NCI-H2107 (cell line): ENCODE results near the gene LPCAT3.

Source experiments
- DNase-seq: peaks from one replicate; lab custom pipeline; 2025; lab: John Stamatoyannopoulos, UW

The LPCAT3 gene

DNA sequence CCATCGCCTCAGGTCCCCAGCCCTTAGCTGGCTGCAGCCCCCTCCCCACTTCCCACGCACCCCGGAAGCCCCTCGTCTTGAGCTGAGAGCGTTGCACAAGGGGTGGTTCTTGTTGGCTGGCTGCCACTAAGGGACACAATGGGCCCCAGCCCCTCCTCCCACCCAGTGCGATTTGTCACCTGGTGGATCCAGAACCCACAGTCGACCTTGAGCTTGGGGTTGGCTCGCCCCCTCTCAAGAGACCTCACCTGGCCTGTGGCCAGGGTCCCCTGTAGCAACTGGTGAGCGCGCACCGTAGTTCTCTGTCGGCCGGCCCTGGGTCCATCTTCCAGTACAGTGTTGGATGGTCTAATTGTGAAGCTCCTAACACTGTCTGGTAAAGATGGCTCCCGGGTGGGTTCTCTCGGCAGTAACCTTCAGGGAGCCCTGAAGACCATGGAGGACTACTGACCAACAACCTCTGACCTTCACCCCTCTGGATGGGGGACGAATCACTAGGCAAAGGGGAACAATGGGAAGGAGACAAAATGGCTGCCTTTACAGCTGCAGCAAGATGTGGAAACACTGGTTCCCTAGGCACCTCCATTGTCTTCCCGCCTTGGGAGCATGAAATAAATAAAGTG lies 54.4 kb downstream of the LPCAT3 start:
- DNase-seq, result no peak

DNA sequence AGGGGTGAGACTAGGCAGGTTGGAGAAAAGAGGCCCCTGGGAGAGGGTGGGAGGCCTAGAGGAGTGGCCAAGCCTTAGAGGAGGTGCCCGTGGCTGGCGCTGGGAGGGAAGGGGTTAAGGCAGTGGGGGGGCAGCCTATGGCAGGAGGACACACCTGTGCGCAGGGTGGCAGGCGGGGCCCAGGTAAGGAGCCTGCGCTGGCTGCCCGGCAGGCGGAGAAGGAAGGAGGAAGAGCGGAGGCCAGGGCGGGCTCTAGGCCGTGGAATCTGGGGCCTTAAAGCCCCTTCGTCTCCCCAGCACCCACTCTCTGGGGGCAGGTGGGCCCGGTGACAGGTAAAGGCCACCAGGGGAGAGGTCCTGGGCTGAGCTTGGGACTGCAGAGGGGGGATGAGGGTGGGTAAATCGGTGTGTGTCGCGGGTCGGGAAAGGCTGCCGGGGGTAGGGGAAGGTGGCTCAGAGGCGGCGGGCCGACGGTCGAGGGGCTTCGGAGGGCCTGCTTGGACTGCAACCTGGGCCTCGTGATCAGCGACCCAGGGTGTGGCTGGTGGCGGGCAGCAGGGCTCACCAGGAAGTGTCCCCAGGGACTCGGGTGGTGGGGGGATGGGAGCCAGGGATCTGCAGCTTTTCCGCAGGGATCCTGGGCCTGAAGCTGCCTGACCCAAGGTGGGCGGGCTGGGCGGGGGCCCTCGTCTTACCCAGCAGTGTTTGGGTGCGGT lies 55.1 kb downstream of the LPCAT3 start:
- peak; percentile 93 for DNase-seq

DNA sequence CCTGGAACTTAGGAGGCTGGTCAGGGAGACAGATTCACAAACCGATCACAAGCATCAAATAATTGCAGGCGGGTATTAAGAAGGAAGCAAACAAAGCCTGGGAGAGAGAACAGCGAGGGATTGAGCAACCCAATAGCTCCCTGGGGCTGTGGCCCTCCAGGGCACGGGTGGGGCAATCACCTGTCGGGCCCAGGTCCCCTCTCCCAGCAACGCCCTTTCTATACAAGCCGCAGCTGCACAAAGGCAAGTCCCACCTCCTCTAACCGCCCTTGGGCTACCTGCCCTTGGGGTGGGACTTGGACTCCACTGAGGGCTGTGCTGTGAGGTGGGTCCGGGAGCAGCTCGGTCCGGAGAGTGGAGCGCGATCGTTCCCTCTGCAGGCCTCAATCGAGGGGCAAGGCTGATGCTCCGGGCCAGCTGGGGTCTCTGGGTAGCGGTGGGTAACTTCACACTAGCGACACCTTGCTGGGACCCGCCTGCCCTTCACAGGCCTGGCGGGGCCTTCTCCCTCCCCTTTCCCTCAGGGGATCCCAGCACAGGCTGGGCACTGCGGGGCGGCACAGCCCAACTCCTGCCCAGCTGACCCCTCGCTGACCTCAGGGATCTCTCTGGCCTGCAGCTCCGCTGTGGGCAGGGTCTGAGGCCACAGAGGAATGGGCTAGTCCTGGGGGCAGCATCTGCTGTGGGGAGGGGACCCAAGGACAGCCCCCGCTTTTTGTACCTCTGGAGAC lies 55.8 kb downstream of the LPCAT3 start:
- DNase-seq, result peak; percentile 82

DNA sequence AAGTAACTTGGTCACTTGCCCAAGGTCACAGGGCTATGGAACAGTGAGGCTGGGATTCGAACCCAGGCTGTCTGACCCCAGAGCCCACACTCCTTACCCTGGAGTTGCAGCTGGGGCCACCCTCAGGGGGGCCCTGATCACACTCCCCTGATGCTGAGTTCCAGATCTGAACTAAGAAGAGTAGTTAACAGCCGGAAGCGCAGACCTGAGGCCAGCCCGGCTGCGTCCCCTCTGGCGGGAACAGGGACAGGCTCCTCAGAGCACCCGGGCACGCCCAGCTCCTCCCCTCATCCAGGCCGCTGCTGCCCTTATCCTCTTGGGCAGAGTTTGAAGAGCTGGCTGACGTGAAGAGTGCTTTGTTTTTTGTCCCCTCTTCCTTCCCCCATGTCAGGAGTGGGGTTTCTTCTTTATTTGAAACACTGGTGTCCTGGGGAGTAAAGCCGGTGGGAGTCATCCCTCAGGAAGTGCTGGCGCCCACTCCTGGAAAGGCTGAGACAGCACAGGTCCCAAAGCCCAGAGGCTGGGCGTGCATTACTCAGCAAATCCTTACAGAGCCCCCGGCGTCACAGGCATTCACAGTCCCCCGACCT lies 56.5 kb downstream of the LPCAT3 start:
- peak; percentile 86 for DNase-seq

DNA sequence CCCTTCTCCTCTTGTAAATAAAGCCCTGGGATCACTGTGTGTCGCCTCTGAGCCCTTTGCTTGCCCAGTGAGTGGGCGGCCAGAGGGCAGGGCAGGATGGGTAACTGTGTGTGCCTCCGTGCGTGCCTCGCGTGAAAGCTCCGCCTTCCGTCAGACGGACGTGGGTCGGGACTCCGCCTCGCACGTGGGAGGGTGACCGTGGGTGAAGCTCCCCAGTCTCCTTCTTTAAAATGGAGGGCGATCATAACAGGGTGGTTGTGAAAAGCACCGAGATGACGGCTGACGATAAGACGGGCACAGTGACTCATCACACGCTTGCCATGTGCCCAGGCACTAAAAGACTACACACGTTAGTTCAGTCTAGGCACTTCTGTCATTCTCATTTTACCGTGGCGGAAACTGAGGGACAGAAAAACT lies 57.0 kb downstream of the LPCAT3 start:
- no peak for DNase-seq

DNA sequence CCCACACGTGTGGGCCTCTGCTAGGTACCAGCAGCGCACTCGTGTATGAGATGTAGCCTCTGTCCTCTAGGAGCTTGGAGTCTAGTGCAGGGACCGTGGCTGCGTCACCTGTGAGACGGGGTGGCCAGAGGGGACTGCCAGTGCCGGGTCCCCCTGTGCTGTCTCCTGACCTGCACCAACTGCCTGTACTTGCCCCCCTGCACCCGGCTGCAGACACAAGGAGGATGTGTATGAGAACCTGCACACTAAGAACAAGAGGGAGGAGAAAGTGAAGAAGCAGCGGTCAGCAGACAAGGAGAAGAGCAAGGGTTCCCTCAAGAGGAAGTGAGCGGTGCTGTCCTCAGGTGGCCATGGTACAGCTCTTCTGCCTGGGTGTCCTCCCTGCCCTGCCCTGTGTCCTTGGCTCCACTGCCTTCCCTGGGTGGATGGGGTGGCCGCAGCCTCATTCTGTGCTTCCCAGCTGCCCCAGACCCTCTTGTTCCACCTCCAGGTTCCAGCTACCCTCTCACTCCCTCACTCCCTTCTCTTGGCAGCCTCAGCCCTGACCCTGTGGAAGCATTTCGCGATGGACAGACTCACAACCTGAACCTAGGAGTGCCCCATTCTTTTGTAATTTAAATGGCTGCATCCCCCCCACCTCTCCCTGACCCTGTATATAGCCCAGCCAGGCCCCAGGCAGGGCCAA lies 57.5 kb downstream of the LPCAT3 start:
- no peak for DNase-seq

DNA sequence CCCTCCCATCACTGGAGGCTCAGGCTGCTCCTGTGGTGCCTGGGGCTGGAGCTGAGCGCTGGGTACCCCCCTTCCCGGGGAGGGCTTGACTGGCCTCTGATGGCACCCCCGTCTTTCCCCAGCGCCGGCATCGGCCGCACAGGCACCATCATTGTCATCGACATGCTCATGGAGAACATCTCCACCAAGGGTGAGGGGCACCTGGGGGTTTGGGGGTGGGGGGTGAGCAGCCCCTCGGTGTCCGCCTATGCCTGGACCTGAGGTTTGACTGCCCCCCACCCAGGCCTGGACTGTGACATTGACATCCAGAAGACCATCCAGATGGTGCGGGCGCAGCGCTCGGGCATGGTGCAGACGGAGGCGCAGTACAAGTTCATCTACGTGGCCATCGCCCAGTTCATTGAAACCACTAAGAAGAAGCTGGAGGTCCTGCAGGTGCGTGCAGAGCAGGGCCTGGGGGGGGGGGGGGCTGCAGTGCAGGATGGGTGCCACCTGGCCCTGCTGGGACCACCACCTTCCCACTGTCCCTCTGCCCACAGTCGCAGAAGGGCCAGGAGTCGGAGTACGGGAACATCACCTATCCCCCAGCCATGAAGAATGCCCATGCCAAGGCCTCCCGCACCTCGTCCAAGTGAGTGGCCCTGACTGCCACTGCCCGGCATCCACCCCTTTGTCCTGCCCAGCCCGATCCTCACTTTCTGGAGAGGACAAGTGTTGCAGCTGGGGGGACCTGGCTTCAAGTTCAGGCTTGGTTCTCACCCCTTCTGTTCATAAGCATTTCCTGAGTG lies 58.3 kb downstream of the LPCAT3 start:
- no peak for DNase-seq

DNA sequence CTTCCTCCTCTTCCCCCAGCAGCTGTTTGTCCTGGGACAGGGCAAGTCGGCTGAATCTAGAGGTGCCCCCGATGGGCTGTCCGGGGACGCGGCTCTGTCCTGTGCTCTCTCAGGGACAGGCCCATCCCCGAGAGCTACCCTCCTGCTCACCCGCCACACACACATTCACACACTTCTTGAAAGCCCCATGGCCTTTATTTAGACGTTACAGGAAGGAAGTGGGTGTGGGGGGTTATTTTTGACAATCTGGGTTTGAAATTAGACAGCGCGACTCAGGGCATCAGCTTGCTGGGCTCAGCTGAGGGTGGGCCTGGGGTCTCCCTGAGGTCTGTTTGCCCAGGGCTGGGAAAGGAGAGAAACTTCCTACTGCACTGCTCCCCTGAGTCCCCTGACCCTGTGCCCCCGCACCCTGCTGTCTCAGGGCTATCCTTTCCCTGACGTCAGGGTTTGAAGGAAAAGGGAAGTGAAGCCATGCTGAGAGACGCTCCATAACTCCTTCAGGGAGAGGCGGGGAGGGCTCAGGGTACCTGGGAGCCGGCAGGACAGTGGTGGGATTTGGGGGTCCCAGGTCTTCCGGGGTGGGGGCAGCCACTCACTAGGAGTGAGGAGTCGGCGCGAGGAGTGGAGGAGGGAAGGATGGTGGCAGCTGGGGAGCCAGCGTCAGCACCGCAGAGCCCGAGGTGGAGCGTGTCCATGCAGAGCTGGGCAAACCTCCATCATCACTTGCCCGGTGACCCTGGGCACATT lies 59.0 kb downstream of the LPCAT3 start:
- no peak for DNase-seq

DNA sequence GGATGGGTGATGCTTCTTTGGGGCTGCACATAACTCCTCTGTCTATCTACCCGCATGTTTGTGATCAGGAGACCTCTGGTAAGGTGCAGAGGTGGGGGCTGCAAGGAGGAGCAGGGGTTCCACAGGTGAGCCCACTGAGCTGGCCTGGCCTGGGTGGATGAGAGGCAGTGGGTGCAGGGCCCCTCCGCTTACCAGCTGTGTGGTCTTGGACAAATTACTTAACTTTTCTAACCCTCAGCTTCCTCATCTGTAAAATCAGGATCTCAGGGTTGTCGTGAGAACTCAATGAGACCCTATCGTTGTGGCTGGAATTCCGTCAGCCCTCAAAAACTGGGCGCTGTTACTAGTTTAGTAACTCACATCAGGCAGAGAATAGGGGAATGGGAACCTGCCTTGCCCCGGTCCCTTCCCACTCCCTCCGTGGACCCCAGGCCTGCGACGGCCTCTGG lies 59.6 kb downstream of the LPCAT3 start:
- DNase-seq, result no peak

DNA sequence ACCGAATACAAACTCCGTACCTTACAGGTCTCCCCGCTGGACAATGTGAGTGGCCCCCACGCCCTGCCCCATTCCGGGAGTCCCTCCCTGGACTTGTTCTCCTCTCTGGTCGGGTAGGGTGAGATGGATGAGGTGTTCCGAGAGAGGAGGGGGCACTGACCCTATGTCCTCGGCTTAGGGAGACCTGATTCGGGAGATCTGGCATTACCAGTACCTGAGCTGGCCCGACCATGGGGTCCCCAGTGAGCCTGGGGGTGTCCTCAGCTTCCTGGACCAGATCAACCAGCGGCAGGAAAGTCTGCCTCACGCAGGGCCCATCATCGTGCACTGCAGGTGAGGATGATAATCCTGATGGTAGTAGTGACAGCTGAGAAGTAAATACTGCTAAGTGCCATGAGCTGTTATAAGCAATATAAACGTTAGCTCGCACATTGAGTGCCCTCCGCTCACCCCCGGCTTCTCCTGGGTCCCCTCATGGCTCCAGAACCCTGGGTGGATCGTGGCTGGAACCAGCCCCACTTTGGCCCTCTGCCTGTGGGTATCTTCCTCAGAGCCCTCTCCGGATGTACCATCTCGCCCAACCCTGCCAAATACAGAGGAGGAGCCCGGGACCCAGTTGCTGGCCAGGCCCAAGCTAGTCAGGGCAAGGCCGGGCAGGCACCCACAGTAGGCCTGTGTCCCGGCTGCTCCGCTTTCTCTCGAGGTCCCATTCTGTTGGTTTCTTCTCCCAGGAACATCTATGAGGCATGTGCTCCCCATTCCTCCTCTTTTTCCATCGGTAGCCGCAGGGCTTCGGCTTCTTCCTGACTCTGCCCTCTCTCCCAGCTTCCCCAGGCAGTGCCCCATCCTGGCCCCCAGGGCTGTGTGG lies 60.3 kb downstream of the LPCAT3 start:
- DNase-seq, result no peak

DNA sequence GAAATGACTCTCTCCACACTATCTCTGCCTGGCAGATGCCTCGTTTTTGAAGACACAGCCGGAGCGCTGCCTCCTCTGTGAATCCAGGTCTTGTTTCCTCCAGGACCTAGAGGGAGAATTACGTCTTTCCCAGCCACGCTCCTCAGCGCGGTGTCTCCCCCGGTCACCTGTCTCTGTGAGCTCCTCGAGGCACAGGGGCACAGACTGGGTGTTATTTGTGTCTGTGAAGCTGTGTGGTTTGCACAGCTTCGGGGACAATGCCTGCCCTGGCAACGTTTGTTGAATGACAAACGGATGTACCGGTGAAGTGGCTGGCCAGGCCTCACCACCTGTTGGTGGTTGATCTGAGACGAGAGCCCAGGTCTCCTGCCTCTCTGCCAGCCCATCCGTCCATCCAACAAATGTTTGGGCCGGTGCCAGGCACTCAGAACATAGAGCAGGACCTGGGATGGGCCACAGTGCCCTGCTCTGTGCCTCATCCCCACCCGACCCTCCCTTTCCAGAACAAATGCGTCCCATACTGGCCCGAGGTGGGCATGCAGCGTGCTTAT lies 61.0 kb downstream of the LPCAT3 start:
- DNase-seq, result no peak

DNA sequence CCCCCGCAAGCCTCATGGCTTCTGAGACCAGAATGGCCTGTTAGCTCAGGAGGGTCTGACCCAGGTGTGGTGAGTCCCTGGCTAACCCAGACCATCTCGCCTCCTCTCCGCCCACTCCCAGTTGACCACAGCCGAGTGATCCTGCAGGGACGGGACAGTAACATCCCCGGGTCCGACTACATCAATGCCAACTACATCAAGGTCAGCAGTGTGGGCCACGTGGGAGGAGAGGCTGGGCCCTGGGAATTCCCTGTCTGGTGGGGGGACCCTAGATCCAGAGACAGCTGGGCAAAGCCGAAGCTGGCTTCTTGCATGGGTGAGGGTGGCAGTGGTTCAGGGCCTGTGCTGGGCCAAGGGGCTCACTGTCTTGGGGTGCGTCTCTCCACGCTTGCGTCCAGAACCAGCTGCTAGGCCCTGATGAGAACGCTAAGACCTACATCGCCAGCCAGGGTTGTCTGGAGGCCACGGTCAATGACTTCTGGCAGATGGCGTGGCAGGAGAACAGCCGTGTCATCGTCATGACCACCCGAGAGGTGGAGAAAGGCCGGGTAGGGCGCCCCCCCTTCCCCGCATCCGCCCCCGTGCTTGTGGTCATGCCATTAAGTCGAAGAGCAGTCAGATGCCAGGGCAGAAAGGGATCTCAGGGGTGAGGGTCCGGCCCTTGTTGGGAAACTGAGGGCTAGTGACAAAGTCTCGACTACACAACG lies 62.1 kb downstream of the LPCAT3 start:
- DNase-seq, result no peak

DNA sequence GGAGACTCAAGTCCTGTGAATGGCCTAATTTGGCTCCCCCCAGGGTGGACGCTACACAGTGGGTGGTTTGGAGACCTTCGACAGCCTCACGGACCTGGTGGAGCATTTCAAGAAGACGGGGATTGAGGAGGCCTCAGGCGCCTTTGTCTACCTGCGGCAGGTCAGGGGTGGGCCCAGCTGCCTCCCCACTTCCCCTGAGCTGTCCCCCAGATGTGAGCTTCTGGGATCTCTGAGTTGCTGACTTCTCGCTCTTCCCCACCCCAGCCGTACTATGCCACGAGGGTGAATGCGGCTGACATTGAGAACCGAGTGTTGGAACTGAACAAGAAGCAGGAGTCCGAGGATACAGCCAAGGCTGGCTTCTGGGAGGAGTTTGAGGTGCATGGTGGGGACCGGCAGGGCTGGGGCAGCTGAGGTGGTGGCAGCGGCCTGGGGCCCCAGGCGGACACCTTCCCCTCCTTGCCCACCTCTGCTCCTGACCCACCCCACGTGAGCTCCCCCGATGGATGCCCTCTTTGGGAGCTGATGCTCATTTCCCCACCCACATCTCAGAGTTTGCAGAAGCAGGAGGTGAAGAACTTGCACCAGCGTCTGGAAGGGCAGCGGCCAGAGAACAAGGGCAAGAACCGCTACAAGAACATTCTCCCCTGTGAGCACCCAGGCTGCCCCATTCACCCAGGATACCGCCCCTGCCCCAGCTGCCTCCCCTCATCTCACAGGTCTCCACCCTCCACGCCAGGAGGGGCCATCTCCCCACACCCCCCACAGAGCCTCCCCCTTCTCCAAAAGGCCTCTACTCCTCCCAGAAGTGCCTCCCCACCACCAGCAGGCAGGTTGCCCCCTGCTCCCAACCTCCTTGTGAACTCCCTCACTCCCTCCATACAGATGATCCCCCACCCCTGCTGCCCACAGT lies 62.9 kb downstream of the LPCAT3 start:
- no peak for DNase-seq

DNA sequence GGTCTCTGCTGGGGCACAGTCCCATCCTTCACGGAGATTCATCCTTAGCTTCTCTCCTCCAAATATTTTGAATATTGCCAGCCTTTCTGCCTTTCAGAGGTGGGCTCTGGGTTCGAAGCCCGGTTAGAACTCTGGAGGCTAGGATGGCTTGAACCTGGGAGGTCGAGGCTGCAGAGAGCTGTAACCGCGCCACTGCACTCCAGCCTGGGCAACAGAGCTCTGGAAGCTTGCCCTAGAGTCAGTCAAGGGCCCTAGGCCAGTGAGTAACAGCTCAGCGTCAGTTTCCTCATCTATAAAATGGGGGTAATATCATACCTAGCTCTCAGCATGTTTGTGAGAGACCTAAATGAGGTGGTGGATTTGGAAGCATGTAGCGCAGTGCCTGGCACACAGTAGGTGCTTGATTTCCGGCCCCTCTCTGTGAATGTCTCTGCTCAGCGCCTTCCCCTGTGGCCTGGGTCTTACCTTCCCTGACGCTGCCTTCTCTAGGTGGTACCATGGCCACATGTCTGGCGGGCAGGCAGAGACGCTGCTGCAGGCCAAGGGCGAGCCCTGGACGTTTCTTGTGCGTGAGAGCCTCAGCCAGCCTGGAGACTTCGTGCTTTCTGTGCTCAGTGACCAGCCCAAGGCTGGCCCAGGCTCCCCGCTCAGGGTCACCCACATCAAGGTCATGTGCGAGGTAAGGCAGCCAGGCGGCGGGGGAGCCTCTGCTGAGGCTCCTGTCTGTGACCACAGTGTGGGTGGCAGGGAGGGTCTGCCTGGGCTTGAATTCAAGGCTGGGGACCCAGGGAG lies 63.8 kb downstream of the LPCAT3 start:
- DNase-seq, result no peak

DNA sequence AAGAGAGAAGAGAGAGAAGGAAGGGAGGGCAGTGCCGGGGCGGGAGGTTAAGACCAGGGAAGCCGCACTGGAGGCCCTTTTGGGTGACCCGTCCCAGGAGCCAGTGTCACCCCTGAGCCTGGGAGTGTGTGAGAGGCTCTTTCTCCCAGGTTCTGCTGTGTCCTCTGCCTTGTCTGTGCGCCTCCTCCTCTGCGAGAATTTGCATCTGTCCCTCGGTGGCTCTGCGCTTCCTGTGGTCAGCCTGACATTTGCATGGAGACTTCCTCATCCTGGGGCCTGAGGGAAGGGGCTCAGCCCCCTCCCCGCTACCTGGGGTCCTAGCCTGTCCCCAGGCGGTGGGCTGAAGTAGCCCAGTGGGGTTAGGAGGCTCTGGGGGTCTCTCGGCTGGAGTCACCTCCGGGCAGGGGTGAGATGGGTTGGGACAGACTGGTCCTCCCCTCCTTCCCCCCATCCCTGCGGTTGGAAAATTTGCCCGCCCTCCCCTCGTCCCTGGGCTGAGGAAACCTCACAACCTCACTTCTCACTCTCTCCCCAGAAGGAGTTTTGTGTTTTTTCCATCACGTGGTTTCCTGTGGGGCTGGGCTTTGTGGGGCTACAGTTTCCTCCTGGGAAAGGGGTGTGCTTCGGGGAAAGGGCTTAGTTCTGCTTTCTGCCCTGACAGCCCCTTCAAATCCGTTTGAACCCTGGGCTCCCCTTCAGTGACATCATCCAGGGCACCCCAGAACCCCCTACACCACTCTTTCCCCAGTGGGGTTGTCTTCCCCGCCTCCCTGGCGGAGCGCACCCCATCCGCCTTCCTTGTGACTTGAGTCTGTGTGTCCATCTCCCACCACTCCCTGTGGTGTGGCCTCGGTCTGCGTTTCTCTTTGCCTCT lies 64.6 kb downstream of the LPCAT3 start:
- no peak for DNase-seq
